Caco-2 (cell line): ENCODE results near the gene PLRG1. TPM values are rescaled to one million over a fixed set of nuclear protein-coding genes. Genes with fewer than 3 reads are reported as not detected.

ENCODE experiments used
- BruUV-seq: library from RNA; stranded (reverse); fragments of 400-500 nt; replicated peaks from 2 replicates; lab custom pipeline; 2021; lab: Mats Ljungman, UMichigan
- CTCF ChIA-PET: fragments of 300-600 bp; sonication (Branson Sonifier 250); formaldehyde crosslinking; loops from one replicate; lab custom pipeline; 2022; ENCODE audit warnings: antibody characterized with exemption; lab: Charles Lee
- POLR2A ChIA-PET: fragments of 300-600 bp; sonication (Branson Sonifier 250); formaldehyde crosslinking; loops from one replicate; lab custom pipeline; 2022; ENCODE audit warnings: antibody characterized with exemption; lab: Charles Lee
- DNase-seq, 2 experiments: peaks; one replicate each; pipeline versions ENCODE4 v3.0.0 to v3.0.0-alpha.2; 2020 to 2022
- H3K27me3 ChIP-seq: replicated peaks from 2 replicates; pipeline ENCODE4 v1.6.0; 2011; ENCODE audit warnings: low read length; ENCODE audit not compliant: control insufficient read depth, insufficient read depth
- H3K36me3 ChIP-seq: 2 replicates; pipeline ENCODE4 v1.5.1; 2011; ENCODE audit warnings: low read length; ENCODE audit not compliant: control insufficient read depth, insufficient read depth
- H3K4me1 ChIP-seq: fragments of 250-450 bp; sonication (Bioruptor Pico); 2 replicates; pipeline ENCODE4 v1.5.1; 2020; ENCODE audit warnings: mild to moderate bottlenecking
- H3K4me3 ChIP-seq: 2 replicates; pipeline ENCODE4 v1.5.1; 2011; ENCODE audit warnings: low read depth, mild to moderate bottlenecking, control low read depth, low read length
- H3K9me3 ChIP-seq: fragments of 250-450 bp; sonication (Bioruptor Pico); 2 replicates; pipeline ENCODE4 v1.5.1; 2020; ENCODE audit warnings: mild to moderate bottlenecking, moderate library complexity
- H3K27ac Mint-ChIP-seq: one replicate; pipeline ENCODE4 v1.8.0; 2022; ENCODE audit warnings: mixed read lengths; ENCODE audit not compliant: unreplicated experiment
- H3K27me3 Mint-ChIP-seq: one replicate; pipeline ENCODE4 v1.8.0; 2022; ENCODE audit warnings: mixed read lengths; ENCODE audit not compliant: insufficient read depth, unreplicated experiment
- H3K36me3 Mint-ChIP-seq: one replicate; pipeline ENCODE4 v1.8.0; 2022; ENCODE audit warnings: mild to moderate bottlenecking, mixed read lengths; ENCODE audit not compliant: insufficient read depth, unreplicated experiment
- H3K4me1 Mint-ChIP-seq: one replicate; pipeline ENCODE4 v1.8.0; 2022; ENCODE audit warnings: low read depth, mixed read lengths; ENCODE audit not compliant: unreplicated experiment
- H3K4me3 Mint-ChIP-seq: one replicate; pipeline ENCODE4 v1.8.0; 2022; ENCODE audit warnings: mild to moderate bottlenecking, moderate library complexity, mixed read lengths; ENCODE audit not compliant: unreplicated experiment
- H3K9me3 Mint-ChIP-seq: one replicate; pipeline ENCODE4 v1.8.0; 2022; ENCODE audit warnings: mixed read lengths; ENCODE audit not compliant: unreplicated experiment
- CTCF ChIP-seq, 2 experiments: fragments of 200-600 bp in 1 of 2; IDR thresholded peaks; 1 replicate in 1 of 2; 2 replicates in 1 of 2; pipeline versions ENCODE4 v1.5.1 to v1.8.0; 2011 to 2022; ENCODE audit warnings: antibody characterized with exemption in 1 of 2, control low read depth in 1 of 2, inconsistent platforms in 1 of 2, low read depth in 1 of 2, low read length in 1 of 2, mild to moderate bottlenecking in 1 of 2, moderate library complexity in 1 of 2; ENCODE audit not compliant: insufficient read depth in 1 of 2, severe bottlenecking in 1 of 2, unreplicated experiment in 1 of 2
- intact Hi-C: fragments of 100-400 bp; cut with micrococcal nuclease; formaldehyde crosslinking; loops from one replicate; pipeline ENCODE4 v1.10.0; 2022; ENCODE audit not compliant: unreplicated experiment
- total RNA-seq: library from RNA; stranded (reverse); gene quantifications from 2 replicates; pipeline ENCODE4 v1.2.3, GENCODE V29; 2022

Gene PLRG1
- total RNA-seq, 1 experiment from 2014 or later, result 99.4 TPM

GRCh38 chr4:154591890-154592289 is 41.7 kb upstream of the PLRG1 start:
- no peak for TF ChIP-seq CTCF (IDR thresholded peaks at IDR 0.05; ENCODE audit: insufficient read depth in 1 of 2, low read depth in 1 of 2, low read length in 1 of 2, severe bottlenecking in 1 of 2, unreplicated experiment in 1 of 2)
- H3K4me1 ChIP-seq, result peaks cover 44% of the 10 kb centered on the region
- Mint-ChIP-seq H3K36me3 (peaks cover 8% of the 10 kb centered on the region), H3K4me3 (no peak overlapping the region), H3K27ac (no peak overlapping the region), H3K4me1 (peaks cover 45% of the 10 kb centered on the region), H3K9me3 (no peaks in the 10 kb centered on the region), H3K27me3 (no peaks in the 10 kb centered on the region)
- H3K4me3 ChIP-seq, result no peak overlapping the region
- intact Hi-C loops, result no loop called here
- ChIA-PET POLR2A (no interaction called here), CTCF (interaction anchor here (1.9 kb wide), 1 partner anchor 26 kb away, joined by 18 read pairs; no protein-coding TSS in a partner anchor)
- H3K36me3 ChIP-seq, result peaks cover 2% of the 10 kb centered on the region; the same call in 1 of the 2 replicates
- H3K27me3 ChIP-seq, result no peaks in the 10 kb centered on the region
- no TSS peak for BruUV-seq
- no peaks in the 10 kb centered on the region for H3K9me3 ChIP-seq
- no peak for DNase-seq

GRCh38 chr4:154590329-154591006 is 40.3 kb upstream of the PLRG1 start, which contains the start of gene FGA:
TSS of gene FGA (minus strand) at chr4:154590742. CDS start at chr4:154590687, 55 bp downstream.
- Mint-ChIP-seq H3K27me3 (no peaks in the 10 kb centered on the region), H3K36me3 (peaks cover 16% of the 10 kb centered on the region), H3K4me1 (peaks cover 33% of the 10 kb centered on the region), H3K27ac (peak within 1 kb of the TSS; percentile 36), H3K4me3 (peak within 1 kb of the TSS; percentile 64), H3K9me3 (no peaks in the 10 kb centered on the region)
- intact Hi-C loops, result loop anchor here (1.0 kb wide), 4 partner anchors 8 to 30 kb away; no protein-coding TSS in a partner anchor
- peak; percentile 80 to 84 for DNase-seq
- POLR2A ChIA-PET, result no interaction called here
- BruUV-seq, result no TSS peak
- no peaks in the 10 kb centered on the region for H3K27me3 ChIP-seq
- peaks cover 2% of the 10 kb centered on the region; the same call in 1 of the 2 replicates for H3K36me3 ChIP-seq
- CTCF ChIA-PET, result interaction anchor here (0.9 to 1.9 kb wide), 4 partner anchors 13 to 31 kb away, joined by 3 to 18 read pairs (median 6); partner anchors contain the start of gene FGB
- H3K4me3 ChIP-seq, result peak within 1 kb of the TSS; percentile 21
- peaks cover 33% of the 10 kb centered on the region for H3K4me1 ChIP-seq
- no peaks in the 10 kb centered on the region for H3K9me3 ChIP-seq
- TF ChIP-seq CTCF (IDR thresholded peaks at IDR 0.05; ENCODE audit: insufficient read depth in 1 of 2, low read depth in 1 of 2, low read length in 1 of 2, severe bottlenecking in 1 of 2, unreplicated experiment in 1 of 2), result no peak

- TF ChIP-seq CTCF (IDR thresholded peaks at IDR 0.05; ENCODE audit: insufficient read depth in 1 of 2, low read depth in 1 of 2, low read length in 1 of 2, severe bottlenecking in 1 of 2, unreplicated experiment in 1 of 2), result no peak
- H3K27ac Mint-ChIP-seq, result peak overlapping the region; percentile 36
- ChIA-PET CTCF (no interaction called here), POLR2A (no interaction called here)
- no peaks in the 10 kb centered on the region for H3K27me3 ChIP-seq
- peak overlapping the region; percentile 64 for H3K4me3 Mint-ChIP-seq
- peaks cover 16% of the 10 kb centered on the region for H3K36me3 Mint-ChIP-seq
- intact Hi-C loops, result loop anchor here (1.0 kb wide), 4 partner anchors 9 to 29 kb away; no protein-coding TSS in a partner anchor
- DNase-seq, result no peak
- no peaks in the 10 kb centered on the region for H3K9me3 ChIP-seq
- peaks cover 2% of the 10 kb centered on the region; the same call in 1 of the 2 replicates for H3K36me3 ChIP-seq
- H3K9me3 Mint-ChIP-seq, result no peaks in the 10 kb centered on the region
- H3K4me3 ChIP-seq, result peak overlapping the region; percentile 17; the same call in 1 of the 2 replicates
- peaks cover 33% of the 10 kb centered on the region for H3K4me1 Mint-ChIP-seq
- peaks cover 24% of the 10 kb centered on the region for H3K4me1 ChIP-seq
- TSS peak; percentile 13 for BruUV-seq
- H3K27me3 Mint-ChIP-seq, result no peaks in the 10 kb centered on the region
Observed at GRCh38 chr4:154589296-154590197, 39.3 kb upstream of the PLRG1 start.
